Activated naive CD8-positive, alpha-beta T cell treated with anti-CD3 and anti-CD28 coated beads, Interleukin-2, amount 50 U/mL, for 24 hours (primary cell): ENCODE data around the gene PPP2R2B.
"Not testable (repeated sequence)": the region's sequence is repeated elsewhere in the genome, so short reads cannot be mapped to it uniquely, and the experiment has no call there.

Source experiments
- ATAC-seq: fragments of 150-1000 bp; cut with Tn5 transposase; one replicate; pipeline ENCODE4 v1.10.0; 2021
- DNase-seq: peaks from one replicate; pipeline ENCODE4 v3.0.0; 2021
- H3K27ac Mint-ChIP-seq: one replicate; pipeline ENCODE4 v1.8.0; 2021; ENCODE audit warnings: mild to moderate bottlenecking, mixed read lengths
- H3K27me3 Mint-ChIP-seq: one replicate; pipeline ENCODE4 v1.8.0; 2021; ENCODE audit warnings: mixed read lengths
- H3K36me3 Mint-ChIP-seq: one replicate; pipeline ENCODE4 v1.8.0; 2021; ENCODE audit warnings: low read depth, mixed read lengths
- H3K4me1 Mint-ChIP-seq: one replicate; pipeline ENCODE4 v1.8.0; 2021; ENCODE audit warnings: mixed read lengths
- H3K4me3 Mint-ChIP-seq: one replicate; pipeline ENCODE4 v1.8.0; 2021; ENCODE audit warnings: mild to moderate bottlenecking, moderate library complexity, mixed read lengths
- H3K9me3 Mint-ChIP-seq: one replicate; pipeline ENCODE4 v1.8.0; 2021; ENCODE audit warnings: mixed read lengths

Gene PPP2R2B

GRCh38 chr5:146586752-146587151 is 291.8 kb downstream of the PPP2R2B start:
- Mint-ChIP-seq H3K36me3 (no peaks in the 10 kb centered on the region), H3K27me3 (no peaks in the 10 kb centered on the region), H3K9me3 (no peaks in the 10 kb centered on the region), H3K27ac (no peak overlapping the region), H3K4me3 (no peak overlapping the region), H3K4me1 (no peaks in the 10 kb centered on the region)
- no peak for DNase-seq
- no peak for ATAC-seq

- H3K4me3 Mint-ChIP-seq, result no peak overlapping the region
- no peak for DNase-seq
- H3K9me3 Mint-ChIP-seq, result no peaks in the 10 kb centered on the region
- H3K36me3 Mint-ChIP-seq, result no peaks in the 10 kb centered on the region
- no peaks in the 10 kb centered on the region for H3K27me3 Mint-ChIP-seq
- no peaks in the 10 kb centered on the region for H3K4me1 Mint-ChIP-seq
- no peak for ATAC-seq
- no peak overlapping the region for H3K27ac Mint-ChIP-seq
These were observed 293.8 kb downstream of the PPP2R2B start for GRCh38 chr5:146584750-146585149.

- no peak for DNase-seq
- H3K9me3 Mint-ChIP-seq, result no peaks in the 10 kb centered on the region
- H3K27ac Mint-ChIP-seq, result no peak overlapping the region
- no peaks in the 10 kb centered on the region for H3K36me3 Mint-ChIP-seq
- H3K4me3 Mint-ChIP-seq, result no peak overlapping the region
- H3K4me1 Mint-ChIP-seq, result no peaks in the 10 kb centered on the region
- no peak for ATAC-seq
- no peaks in the 10 kb centered on the region for H3K27me3 Mint-ChIP-seq
These were observed 296.4 kb downstream of the PPP2R2B start for GRCh38 chr5:146582051-146582596.

GRCh38 chr5:146580237-146580636 is 298.3 kb downstream of the PPP2R2B start:
- H3K9me3 Mint-ChIP-seq, result peaks cover 7% of the 10 kb centered on the region
- no peaks in the 10 kb centered on the region for H3K27me3 Mint-ChIP-seq
- no peaks in the 10 kb centered on the region for H3K36me3 Mint-ChIP-seq
- no peak for DNase-seq
- no peak overlapping the region for H3K27ac Mint-ChIP-seq
- no peak overlapping the region for H3K4me3 Mint-ChIP-seq
- no peaks in the 10 kb centered on the region for H3K4me1 Mint-ChIP-seq
- no peak for ATAC-seq

GRCh38 chr5:146574713-146575112 is 303.8 kb downstream of the PPP2R2B start:
- H3K4me1 Mint-ChIP-seq, result no peaks in the 10 kb centered on the region
- no peaks in the 10 kb centered on the region for H3K36me3 Mint-ChIP-seq
- H3K27me3 Mint-ChIP-seq, result no peaks in the 10 kb centered on the region
- DNase-seq, result no peak
- H3K4me3 Mint-ChIP-seq, result no peak overlapping the region
- H3K9me3 Mint-ChIP-seq, result peaks cover 14% of the 10 kb centered on the region
- no peak for ATAC-seq
- H3K27ac Mint-ChIP-seq, result no peak overlapping the region

- ATAC-seq (no peak), DNase-seq (no peak)
- Mint-ChIP-seq H3K27me3 (no peaks in the 10 kb centered on the region), H3K27ac (no peak overlapping the region), H3K4me3 (no peak overlapping the region), H3K9me3 (no peaks in the 10 kb centered on the region), H3K4me1 (peaks cover 3% of the 10 kb centered on the region), H3K36me3 (no peaks in the 10 kb centered on the region)
These were observed 310.4 kb downstream of the PPP2R2B start for GRCh38 chr5:146568161-146568560.

GRCh38 chr5:146565764-146566367 is 312.7 kb downstream of the PPP2R2B start:
- Mint-ChIP-seq H3K36me3 (no peaks in the 10 kb centered on the region), H3K27ac (no peak overlapping the region), H3K4me1 (peaks cover 3% of the 10 kb centered on the region), H3K9me3 (no peaks in the 10 kb centered on the region), H3K27me3 (no peaks in the 10 kb centered on the region), H3K4me3 (no peak overlapping the region)
- DNase-seq, result peak; percentile 42
- ATAC-seq, result peak; percentile 87

GRCh38 chr5:146564007-146564762 is 314.4 kb downstream of the PPP2R2B start:
- ATAC-seq, result no peak
- Mint-ChIP-seq H3K27me3 (peaks cover 2% of the 10 kb centered on the region), H3K9me3 (no peaks in the 10 kb centered on the region), H3K4me3 (no peak overlapping the region), H3K36me3 (no peaks in the 10 kb centered on the region), H3K4me1 (peaks cover 3% of the 10 kb centered on the region), H3K27ac (no peak overlapping the region)
- DNase-seq, result no peak

- Mint-ChIP-seq H3K27ac (no peak overlapping the region), H3K27me3 (peaks cover 2% of the 10 kb centered on the region), H3K9me3 (no peaks in the 10 kb centered on the region), H3K36me3 (no peaks in the 10 kb centered on the region), H3K4me3 (no peak overlapping the region), H3K4me1 (peaks cover 3% of the 10 kb centered on the region)
- ATAC-seq, result no peak
- DNase-seq, result no peak
These were observed 316.1 kb downstream of the PPP2R2B start for GRCh38 chr5:146562461-146562860.

- ATAC-seq, result no peak
- Mint-ChIP-seq H3K4me1 (peaks cover 3% of the 10 kb centered on the region), H3K4me3 (no peak overlapping the region), H3K9me3 (no peaks in the 10 kb centered on the region), H3K36me3 (no peaks in the 10 kb centered on the region), H3K27ac (no peak overlapping the region), H3K27me3 (peaks cover 2% of the 10 kb centered on the region)
- DNase-seq, result no peak
These were observed 316.8 kb downstream of the PPP2R2B start for GRCh38 chr5:146561711-146562110.

GRCh38 chr5:146560205-146560812 is 318.2 kb downstream of the PPP2R2B start:
- no peaks in the 10 kb centered on the region for H3K36me3 Mint-ChIP-seq
- no peaks in the 10 kb centered on the region for H3K9me3 Mint-ChIP-seq
- ATAC-seq, result no peak
- H3K27ac Mint-ChIP-seq, result no peak overlapping the region
- H3K4me1 Mint-ChIP-seq, result no peaks in the 10 kb centered on the region
- no peak for DNase-seq
- peaks cover 6% of the 10 kb centered on the region for H3K27me3 Mint-ChIP-seq
- no peak overlapping the region for H3K4me3 Mint-ChIP-seq

- H3K9me3 Mint-ChIP-seq, H3K27me3 Mint-ChIP-seq, ATAC-seq, DNase-seq, H3K27ac Mint-ChIP-seq, H3K4me3 Mint-ChIP-seq, H3K4me1 Mint-ChIP-seq, H3K36me3 Mint-ChIP-seq: not testable (repeated sequence)
These were observed 321.7 kb downstream of the PPP2R2B start for GRCh38 chr5:146556884-146557283.

GRCh38 chr5:146553446-146553845 is 325.1 kb downstream of the PPP2R2B start:
- no peak overlapping the region for H3K27ac Mint-ChIP-seq
- no peaks in the 10 kb centered on the region for H3K36me3 Mint-ChIP-seq
- no peak for ATAC-seq
- H3K4me3 Mint-ChIP-seq, result no peak overlapping the region
- H3K27me3 Mint-ChIP-seq, result peaks cover 8% of the 10 kb centered on the region
- H3K4me1 Mint-ChIP-seq, result no peaks in the 10 kb centered on the region
- no peaks in the 10 kb centered on the region for H3K9me3 Mint-ChIP-seq
- no peak for DNase-seq

GRCh38 chr5:146549615-146550014 is 328.9 kb downstream of the PPP2R2B start:
- ATAC-seq (no peak), DNase-seq (no peak)
- Mint-ChIP-seq H3K27ac (no peak overlapping the region), H3K4me3 (no peak overlapping the region), H3K9me3 (no peaks in the 10 kb centered on the region), H3K4me1 (no peaks in the 10 kb centered on the region), H3K27me3 (peaks cover 4% of the 10 kb centered on the region), H3K36me3 (no peaks in the 10 kb centered on the region)
